Testis (tissue), 3 donors: ENCODE results near the gene EFNB1. TPM values are rescaled to one million over a fixed set of nuclear protein-coding genes. Genes with fewer than 3 reads are reported as not detected.

Source experiments
- DNase-seq: peaks from one replicate; pipeline ENCODE4 v3.0.0-alpha.2; 2019
- H3K27ac ChIP-seq, 2 donors: fragments of 200-600 bp; sonication (generic); one replicate each; pipeline ENCODE4 v1.5.1; 2019
- H3K27me3 ChIP-seq: fragments of 200-600 bp; sonication (generic); one replicate; pipeline ENCODE4 v1.5.1; 2019
- H3K36me3 ChIP-seq: fragments of 200-600 bp; sonication (generic); one replicate; pipeline ENCODE4 v1.5.1; 2017; ENCODE audit warnings: low read depth; ENCODE audit errors: missing control alignments
- H3K4me1 ChIP-seq: fragments of 200-600 bp; sonication (generic); one replicate; pipeline ENCODE4 v1.5.1; 2019
- H3K4me3 ChIP-seq, 2 donors: fragments of 200-600 bp; sonication (generic); one replicate each; pipeline ENCODE4 v1.5.1; 2017 to 2019
- H3K9me3 ChIP-seq: fragments of 200-600 bp; sonication (generic); one replicate; pipeline ENCODE4 v1.5.1; 2017
- CTCF ChIP-seq, 3 experiments: fragments of 450-650 bp in 2 of 3; fragments of 200-600 bp in 1 of 3; sonication (generic) in 1 of 3; IDR thresholded peaks; one replicate each; pipeline ENCODE4 v1.5.1; 2016 to 2019; ENCODE audit warnings: antibody characterized with exemption in 3 of 3, mild to moderate bottlenecking in 2 of 3, moderate library complexity in 1 of 3
- POLR2A ChIP-seq: fragments of 450-650 bp; IDR thresholded peaks from one replicate; pipeline ENCODE4 v1.6.1; 2017; ENCODE audit warnings: antibody characterized with exemption, mild to moderate bottlenecking, moderate library complexity
- WGBS, 2 donors: methylation state at CpG; one replicate each; pipeline ENCODE4 v1.1.5; 2018; 5-methylcytosine and 5-hydroxymethylcytosine counted together
- intact Hi-C: fragments of 100-400 bp; cut with DNase I; formaldehyde crosslinking; loops from one replicate; pipeline ENCODE4 v1.15.1; 2023; ENCODE audit warnings: low total_unique reads
- polyA plus RNA-seq: library from polyadenylated mRNA; stranded (reverse); fragments of 350-450 nt; fragmentation: Illumina TruSeq; extraction: RNeasy Lipid Tissue Mini Kit (QIAGEN cat#74804); gene quantifications from one replicate; pipeline ENCODE4 v1.2.3, GENCODE V29; 2014; ENCODE audit warnings: low read depth, low replicate concordance; ENCODE audit not compliant: insufficient read depth
- total RNA-seq, 2 donors: library from RNA; depleted of rRNA; stranded (reverse); fragments of >200 nt; gene quantifications; one replicate each; pipeline ENCODE4 v1.2.3, GENCODE V29; 2016

Gene EFNB1
- total and polyA plus RNA-seq, 3 donors from 2014 or later: 14.6 to 29.4 (median 21.1) TPM

GRCh38 chrX:68826113-68826980 lies 2.5 kb upstream of the EFNB1 start:
- Histone ChIP-seq H3K36me3 (no peaks in the 10 kb centered on the region), H3K9me3 (no peaks in the 10 kb centered on the region), H3K27me3 (no peaks in the 10 kb centered on the region), H3K27ac (no peak overlapping the region), H3K4me1 (no peaks in the 10 kb centered on the region), H3K4me3 (no peak overlapping the region)
- intact Hi-C loops: no loop called here
- WGBS, 2 donors: 69 to 100% methylated on average over 2 to 10 of the region's 10 CpGs
- TF ChIP-seq CTCF (IDR thresholded peaks at IDR 0.05) (no peak), POLR2A (no peak)
- DNase-seq: no peak

GRCh38 chrX:68827256-68827655 lies 1.6 kb upstream of the EFNB1 start:
- no peaks in the 10 kb centered on the region for H3K4me1 ChIP-seq
- no peaks in the 10 kb centered on the region for H3K27me3 ChIP-seq
- no peak overlapping the region for H3K4me3 ChIP-seq
- intact Hi-C loops: no loop called here
- DNase-seq: no peak
- TF ChIP-seq CTCF (IDR thresholded peaks at IDR 0.05) (no peak), POLR2A (no peak)
- no peaks in the 10 kb centered on the region for H3K9me3 ChIP-seq
- no peak overlapping the region for H3K27ac ChIP-seq
- no peaks in the 10 kb centered on the region for H3K36me3 ChIP-seq

GRCh38 chrX:68827848-68828624 lies 785 bp upstream of the EFNB1 start:
- intact Hi-C loops: no loop called here
- peak; percentile 89 for DNase-seq
- no peaks in the 10 kb centered on the region for H3K36me3 ChIP-seq
- 2 to 3% methylated on average over 10 to 33 of the region's 35 CpGs for WGBS, 2 donors
- TF ChIP-seq POLR2A (no peak), CTCF (IDR thresholded peaks at IDR 0.05) (peak; percentile 76 to 90 (median 85))
- H3K27me3 ChIP-seq: no peaks in the 10 kb centered on the region
- H3K27ac ChIP-seq: peak overlapping the region in 1 of 2 donors; percentile 50
- peak overlapping the region; percentile 70 to 83 for H3K4me3 ChIP-seq
- no peaks in the 10 kb centered on the region for H3K4me1 ChIP-seq
- H3K9me3 ChIP-seq: no peaks in the 10 kb centered on the region

GRCh38 chrX:68829582-68830418 lies 979 bp downstream of the EFNB1 start:
- no peaks in the 10 kb centered on the region for H3K27me3 ChIP-seq
- intact Hi-C loops: no loop called here
- TF ChIP-seq CTCF (IDR thresholded peaks at IDR 0.05): no peak
- no peak for TF ChIP-seq POLR2A
- H3K9me3 ChIP-seq: no peaks in the 10 kb centered on the region
- H3K27ac ChIP-seq: peak overlapping the region; percentile 50 to 78
- 0% methylated on average over 11 of the region's 74 CpGs; no CpG with 5 or more reads in 1 of the 2 donors for WGBS, 2 donors
- peak overlapping the region; percentile 70 to 83 for H3K4me3 ChIP-seq
- H3K36me3 ChIP-seq: no peaks in the 10 kb centered on the region
- DNase-seq: no peak
- no peaks in the 10 kb centered on the region for H3K4me1 ChIP-seq
